ENCODE data around the gene FZD7. TPM values are rescaled to one million over a fixed set of nuclear protein-coding genes. Genes with fewer than 3 reads are reported as not detected.

Gene FZD7
- total and polyA plus RNA-seq, 10 of the 15 experiments (the other 5 are each of a cell fraction or from before 2014, with no cell fraction given): 0.24 to 2.4 (median 0.75) TPM

DNA sequence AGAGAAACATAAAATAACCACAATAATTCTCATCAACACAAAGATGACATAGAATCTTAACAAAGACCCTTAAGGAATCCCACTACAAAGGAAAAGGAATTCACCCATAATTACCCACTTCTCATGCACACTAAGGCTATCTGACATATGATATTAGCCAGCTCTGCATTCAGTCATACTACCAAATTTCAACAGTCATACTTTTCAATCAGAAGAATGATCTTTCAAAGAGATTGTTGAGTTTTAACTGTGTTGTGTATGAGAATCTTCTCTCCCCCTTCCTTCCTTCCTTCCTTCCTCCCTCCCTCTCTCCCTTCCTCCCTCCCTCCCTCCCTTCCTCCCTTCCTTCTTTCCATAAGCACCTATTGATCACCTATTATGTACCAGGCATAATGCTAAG is 17.0 kb downstream of the FZD7 start (continued):
- TF ChIP-seq, protein P1, sequence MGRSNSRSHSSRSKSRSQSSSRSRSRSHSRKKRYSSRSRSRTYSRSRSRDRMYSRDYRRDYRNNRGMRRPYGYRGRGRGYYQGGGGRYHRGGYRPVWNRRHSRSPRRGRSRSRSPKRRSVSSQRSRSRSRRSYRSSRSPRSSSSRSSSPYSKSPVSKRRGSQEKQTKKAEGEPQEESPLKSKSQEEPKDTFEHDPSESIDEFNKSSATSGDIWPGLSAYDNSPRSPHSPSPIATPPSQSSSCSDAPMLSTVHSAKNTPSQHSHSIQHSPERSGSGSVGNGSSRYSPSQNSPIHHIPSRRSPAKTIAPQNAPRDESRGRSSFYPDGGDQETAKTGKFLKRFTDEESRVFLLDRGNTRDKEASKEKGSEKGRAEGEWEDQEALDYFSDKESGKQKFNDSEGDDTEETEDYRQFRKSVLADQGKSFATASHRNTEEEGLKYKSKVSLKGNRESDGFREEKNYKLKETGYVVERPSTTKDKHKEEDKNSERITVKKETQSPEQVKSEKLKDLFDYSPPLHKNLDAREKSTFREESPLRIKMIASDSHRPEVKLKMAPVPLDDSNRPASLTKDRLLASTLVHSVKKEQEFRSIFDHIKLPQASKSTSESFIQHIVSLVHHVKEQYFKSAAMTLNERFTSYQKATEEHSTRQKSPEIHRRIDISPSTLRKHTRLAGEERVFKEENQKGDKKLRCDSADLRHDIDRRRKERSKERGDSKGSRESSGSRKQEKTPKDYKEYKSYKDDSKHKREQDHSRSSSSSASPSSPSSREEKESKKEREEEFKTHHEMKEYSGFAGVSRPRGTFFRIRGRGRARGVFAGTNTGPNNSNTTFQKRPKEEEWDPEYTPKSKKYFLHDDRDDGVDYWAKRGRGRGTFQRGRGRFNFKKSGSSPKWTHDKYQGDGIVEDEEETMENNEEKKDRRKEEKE (IDR thresholded peaks at IDR 0.05): no peak
- TF ChIP-seq ZBED1 (IDR thresholded peaks at IDR 0.05; ENCODE audit: borderline replicate concordance): no peak
- TF ChIP-seq EGR1 (IDR thresholded peaks at IDR 0.05; ENCODE audit: borderline replicate concordance in 1 of 2, low read depth in 2 of 2, low read length in 2 of 2): no peak
- no peak for TF ChIP-seq SMAD1 (IDR thresholded peaks at IDR 0.05; ENCODE audit: low read depth, partially characterized antibody)
- TF ChIP-seq CBX3 (IDR thresholded peaks at IDR 0.05; ENCODE audit: borderline replicate concordance, low read depth): no peak
- no peak for TF ChIP-seq RCOR1 (conservative IDR thresholded peaks at IDR 0.05; ENCODE audit: low read depth, low read length)
- TF ChIP-seq GATAD2B (conservative IDR thresholded peaks at IDR 0.05; ENCODE audit: low read depth): no peak
- TF ChIP-seq, protein P2, sequence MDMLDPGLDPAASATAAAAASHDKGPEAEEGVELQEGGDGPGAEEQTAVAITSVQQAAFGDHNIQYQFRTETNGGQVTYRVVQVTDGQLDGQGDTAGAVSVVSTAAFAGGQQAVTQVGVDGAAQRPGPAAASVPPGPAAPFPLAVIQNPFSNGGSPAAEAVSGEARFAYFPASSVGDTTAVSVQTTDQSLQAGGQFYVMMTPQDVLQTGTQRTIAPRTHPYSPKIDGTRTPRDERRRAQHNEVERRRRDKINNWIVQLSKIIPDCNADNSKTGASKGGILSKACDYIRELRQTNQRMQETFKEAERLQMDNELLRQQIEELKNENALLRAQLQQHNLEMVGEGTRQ (IDR thresholded peaks at IDR 0.05; ENCODE audit: borderline replicate concordance, low read depth, low read length): no peak
- no peak for TF ChIP-seq BMI1 (IDR thresholded peaks at IDR 0.05; ENCODE audit: borderline replicate concordance)

Data from GM12878 (cell line).